Adrenal gland (tissue), 12 donors: Measurements from ENCODE around the gene ADCY2. TPM values are rescaled to one million over a fixed set of nuclear protein-coding genes. Genes with fewer than 3 reads are reported as not detected.

Source experiments
- DNase-seq, 7 donors: peaks; one replicate each; pipeline ENCODE4 v3.0.0-alpha.2; 2019 to 2020
- H3K27ac ChIP-seq, 5 donors: fragments of 200-600 bp; sonication (generic) in 4 of 5; 1 replicate in 3 of 5; 2 replicates in 2 of 5; pipeline versions ENCODE4 v1.5.1 to v1.8.0; 2016 to 2020; ENCODE audit warnings: mild to moderate bottlenecking in 1 of 5
- H3K27me3 ChIP-seq: fragments of 200-600 bp; 2 replicates; pipeline ENCODE4 v1.8.0; 2021
- H3K36me3 ChIP-seq, 2 donors: fragments of 200-600 bp; replicated peaks in 1 of 2; 1 replicate in 1 of 2; 2 replicates in 1 of 2; pipeline versions ENCODE4 v1.5.1 to v1.8.0; 2018 to 2022
- H3K4me1 ChIP-seq, 2 donors: fragments of 200-600 bp; replicated peaks in 1 of 2; 1 replicate in 1 of 2; 2 replicates in 1 of 2; pipeline versions ENCODE4 v1.5.1 to v1.8.0; 2018 to 2021
- H3K4me3 ChIP-seq, 4 donors: fragments of 200-600 bp; sonication (generic) in 3 of 4; one replicate each; pipeline ENCODE4 v1.5.1; 2016 to 2018
- H3K9me3 ChIP-seq, 3 donors: fragments of 200-600 bp; sonication (generic) in 1 of 3; replicated peaks in 1 of 3; 1 replicate in 2 of 3; 2 replicates in 1 of 3; pipeline versions ENCODE4 v1.5.1 to v1.8.0; 2016 to 2021
- CTCF ChIP-seq, 6 experiments: fragments of 450-650 bp in 4 of 6; fragments of 200-600 bp in 2 of 6; sonication (generic) in 1 of 6; IDR thresholded peaks; 1 replicate in 5 of 6; 2 replicates in 1 of 6; pipeline versions ENCODE4 v1.5.1 to v1.8.0; 2016 to 2021; ENCODE audit warnings: antibody characterized with exemption in 6 of 6, mild to moderate bottlenecking in 2 of 6, moderate library complexity in 1 of 6
- POLR2A ChIP-seq, 2 donors: fragments of 450-650 bp; IDR thresholded peaks; one replicate each; pipeline ENCODE4 v1.6.1; 2017; ENCODE audit warnings: antibody characterized with exemption in 2 of 2, mild to moderate bottlenecking in 2 of 2, moderate library complexity in 1 of 2
- WGBS, 4 donors: extraction: QIAGEN DNeasy Blood & Tissue Kit in 2 of 4; methylation state at CpG; one replicate each; pipeline versions ENCODE4 v1.1.5 to v1.1.7; 2013 to 2017; 5-methylcytosine and 5-hydroxymethylcytosine counted together
- intact Hi-C, 2 donors: fragments of 100-400 bp; cut with DNase I; formaldehyde crosslinking; loops; one replicate each; pipeline versions ENCODE4 v1.14.1 to v1.15.0; 2022 to 2023
- polyA plus RNA-seq, 3 donors: library from polyadenylated mRNA; stranded (reverse); fragments of 200-250 nt in 2 of 3; fragments of 350-450 nt in 1 of 3; fragmentation: Illumina TruSeq in 1 of 3; extraction: RNeasy Lipid Tissue Mini Kit (QIAGEN cat#74804) in 1 of 3; gene quantifications; one replicate each; pipeline ENCODE4 v1.2.3, GENCODE V29; 2013 to 2014
- total RNA-seq, 9 donors: library from RNA; depleted of rRNA in 4 of 9; stranded (reverse); fragments of >200 nt in 4 of 9; fragments of 120-200 nt in 1 of 9; fragmentation: NEBNext Ultra II Directional in 1 of 9; extraction: Animal tissue kit (Norgen Biotek cat#: 25700) in 1 of 9; gene quantifications; one replicate each; pipeline versions ENCODE4 v1.1.0 to v1.2.4, GENCODE V29; 2013 to 2023
- donor health status: healthy with polysubstance abuse.
- donor health status: Bipolar disorder and iron deficiency.
- donor health status: DM: yes; HTN: yes; CAD: no.
- donor health status: DM: no; HTN: no; CAD: no.
- donor health status: DM: no; HTN: no; CAD: no.
- donor health status: DM: yes; HTN: yes; CAD: no.

The ADCY2 gene
- total and polyA plus RNA-seq, 12 donors, result 0.85 to 6.6 (median 2.3) TPM

GRCh38 chr5:7837403-7837802 lies 441.5 kb downstream of the ADCY2 start:
- TF ChIP-seq POLR2A (IDR thresholded peaks at IDR 0.05) (no peak), CTCF (IDR thresholded peaks at IDR 0.05) (no peak)
- no peak for DNase-seq
- Histone ChIP-seq H3K27ac (no peak overlapping the region), H3K4me1 (no peaks in the 10 kb centered on the region), H3K36me3 (no peaks in the 10 kb centered on the region), H3K27me3 (no peaks in the 10 kb centered on the region), H3K4me3 (no peak overlapping the region), H3K9me3 (no peaks in the 10 kb centered on the region)
- intact Hi-C loops, result no loop called here
- 56 to 64% (median 59%) methylated on average over 2 to 3 of the region's 3 CpGs for WGBS, 4 donors

- Histone ChIP-seq H3K27me3 (no peaks in the 10 kb centered on the region), H3K4me1 (no peaks in the 10 kb centered on the region), H3K36me3 (no peaks in the 10 kb centered on the region), H3K27ac (no peak overlapping the region), H3K9me3 (no peaks in the 10 kb centered on the region), H3K4me3 (no peak overlapping the region)
- intact Hi-C loops, result no loop called here
- TF ChIP-seq POLR2A (IDR thresholded peaks at IDR 0.05) (no peak), CTCF (IDR thresholded peaks at IDR 0.05) (no peak)
- no peak for DNase-seq
- WGBS, 4 donors, result 66 to 73% (median 69%) methylated on average over 2 of the region's 2 CpGs
Measured at GRCh38 chr5:7842531-7842930, 446.6 kb downstream of the ADCY2 start.

GRCh38 chr5:7844901-7845300 lies 449.0 kb downstream of the ADCY2 start:
- DNase-seq, result no peak
- Histone ChIP-seq H3K4me3 (no peak overlapping the region), H3K27ac (no peak overlapping the region), H3K27me3 (no peaks in the 10 kb centered on the region), H3K36me3 (no peaks in the 10 kb centered on the region), H3K9me3 (no peaks in the 10 kb centered on the region), H3K4me1 (peaks cover 0 to 3% of the 10 kb centered on the region in 2 donors)
- TF ChIP-seq CTCF (IDR thresholded peaks at IDR 0.05) (no peak), POLR2A (IDR thresholded peaks at IDR 0.05) (no peak)
- intact Hi-C loops, result no loop called here

- Histone ChIP-seq H3K9me3 (no peaks in the 10 kb centered on the region), H3K27me3 (no peaks in the 10 kb centered on the region), H3K4me1 (peaks cover 0 to 6% of the 10 kb centered on the region in 2 donors), H3K36me3 (no peaks in the 10 kb centered on the region), H3K4me3 (no peak overlapping the region), H3K27ac (no peak overlapping the region)
- no peak for TF ChIP-seq CTCF (IDR thresholded peaks at IDR 0.05)
- no peak for TF ChIP-seq POLR2A (IDR thresholded peaks at IDR 0.05)
- intact Hi-C loops, result no loop called here
- 63 to 71% (median 69%) methylated on average over 7 of the region's 7 CpGs for WGBS, 4 donors
- no peak for DNase-seq
Measured at GRCh38 chr5:7845557-7845956, 449.6 kb downstream of the ADCY2 start.
